Measurements from ENCODE around the gene SRRM3.
"Not testable (repeated sequence)": the region's sequence is repeated elsewhere in the genome, so short reads cannot be mapped to it uniquely, and the experiment has no call there.

GRCh38 chr7:76290847-76291350, 89.2 kb downstream of the SRRM3 start:
- not testable (repeated sequence) for TF ChIP-seq POLR2A, CTCF (IDR thresholded peaks at IDR 0.05)

Data from heart left ventricle (tissue), 13 donors.